SK-N-SH (cell line): ENCODE data around the gene ATXN7L3. TPM values are rescaled to one million over a fixed set of nuclear protein-coding genes. Genes with fewer than 3 reads are reported as not detected.
"Not testable (repeated sequence)": the region's sequence is repeated elsewhere in the genome, so short reads cannot be mapped to it uniquely, and the experiment has no call there.

Source experiments
- CTCF ChIA-PET: fragments of 300-600, 350-600 bp; formaldehyde crosslinking; extraction: SDS; loops from one replicate; lab custom pipeline; 2021; lab: Yijun Ruan, JAX
- POLR2A ChIA-PET: fragments of 350-600 bp; sonication (Branson Sonifier 250); formaldehyde crosslinking; extraction: SDS; loops from one replicate; lab custom pipeline; 2020; ENCODE audit warnings: antibody characterized with exemption, inconsistent platforms; lab: Yijun Ruan, JAX
- DNase-seq: peaks from one replicate; pipeline ENCODE4 v3.0.0; 2012
- H2AFZ ChIP-seq: fragments of 200-600 bp; sonication (generic); 2 replicates; pipeline ENCODE4 v1.8.1; 2016; ENCODE audit warnings: antibody characterized with exemption, mild to moderate bottlenecking, low read depth
- H3F3A ChIP-seq: fragments of 200-600 bp; sonication (generic); replicated peaks from 2 replicates; pipeline ENCODE3; 2016; ENCODE audit warnings: antibody characterized with exemption, mild to moderate bottlenecking; ENCODE audit not compliant: insufficient read depth
- H3K27ac ChIP-seq, 2 experiments: fragments of 200-500 bp in 1 of 2; fragments of 200-600 bp in 1 of 2; sonication (Bioruptor generic) in 1 of 2; sonication (generic), shearing (Covaris generic) in 1 of 2; 2 replicates each; pipeline versions ENCODE4 v1.5.1 to v1.6.1; 2014 to 2016; ENCODE audit warnings: low read depth in 2 of 2, inconsistent platforms in 1 of 2, low read length in 1 of 2, mild to moderate bottlenecking in 1 of 2, mixed read lengths in 1 of 2
- H3K27me3 ChIP-seq: fragments of 200-600 bp; sonication (generic), shearing (Covaris generic); 2 replicates; pipeline ENCODE4 v1.6.1; 2016; ENCODE audit warnings: mixed run types; ENCODE audit not compliant: insufficient read depth
- H3K36me3 ChIP-seq, 2 experiments: fragments of 200-500 bp in 1 of 2; fragments of 200-600 bp in 1 of 2; sonication (Bioruptor generic) in 1 of 2; sonication (generic) in 1 of 2; replicated peaks in 1 of 2; 2 replicates each; pipeline versions ENCODE3 to v1.5.1; 2014 to 2016; ENCODE audit warnings: low read length in 1 of 2, mild to moderate bottlenecking in 1 of 2; ENCODE audit not compliant: insufficient read depth in 2 of 2, control insufficient read depth in 1 of 2
- H3K4me1 ChIP-seq, 2 experiments: fragments of 200-500 bp in 1 of 2; fragments of 200-600 bp in 1 of 2; sonication (Bioruptor generic) in 1 of 2; sonication (generic), shearing (Covaris generic) in 1 of 2; 2 replicates each; pipeline versions ENCODE4 v1.5.1 to v1.6.1; 2014 to 2016; ENCODE audit warnings: low read depth in 1 of 2, low read length in 1 of 2, mixed run types in 1 of 2; ENCODE audit not compliant: insufficient read depth in 2 of 2, control insufficient read depth in 1 of 2
- H3K4me2 ChIP-seq: fragments of 200-600 bp; sonication (generic), shearing (Covaris generic); 2 replicates; pipeline ENCODE4 v1.6.1; 2017; ENCODE audit warnings: mixed run types
- H3K4me3 ChIP-seq, 2 experiments: fragments of 200-500 bp in 1 of 2; fragments of 200-600 bp in 1 of 2; sonication (Bioruptor generic) in 1 of 2; sonication (generic), shearing (Covaris generic) in 1 of 2; 2 replicates each; pipeline versions ENCODE4 v1.5.1 to v1.8.1; 2014 to 2016; ENCODE audit warnings: low read depth in 2 of 2, inconsistent platforms in 1 of 2, low read length in 1 of 2, mild to moderate bottlenecking in 1 of 2, mixed read lengths in 1 of 2, moderate library complexity in 1 of 2
- H3K79me2 ChIP-seq: fragments of 200-600 bp; sonication (generic); 2 replicates; pipeline ENCODE4 v1.8.1; 2017; ENCODE audit warnings: mild to moderate bottlenecking; ENCODE audit not compliant: insufficient read depth
- H3K9ac ChIP-seq: fragments of 200-600 bp; sonication (generic); 2 replicates; pipeline ENCODE4 v1.6.1; 2017; ENCODE audit warnings: mixed run types
- H3K9me2 ChIP-seq: fragments of 200-600 bp; sonication (generic); 2 replicates; pipeline ENCODE4 v1.6.1; 2017; ENCODE audit warnings: mixed run types
- H3K9me3 ChIP-seq: fragments of 200-600 bp; sonication (generic); 2 replicates; pipeline ENCODE4 v1.6.1; 2017; ENCODE audit warnings: mixed run types, mild to moderate bottlenecking, moderate library complexity
- H4K20me1 ChIP-seq: fragments of 200-600 bp; sonication (generic); 2 replicates; pipeline ENCODE4 v1.6.1; 2017; ENCODE audit warnings: mild to moderate bottlenecking, mixed run types; ENCODE audit not compliant: insufficient read depth
- CHD2 ChIP-seq: fragments of 150-350 bp; IDR thresholded peaks from 2 replicates; pipeline ENCODE4 v1.6.1; 2018; ENCODE audit warnings: low read length; ENCODE audit not compliant: partially characterized antibody
- FOXJ3 ChIP-seq: sonication (generic); formaldehyde crosslinking; IDR thresholded peaks from 2 replicates; pipeline ENCODE4 v1.5.1; 2020; ENCODE audit warnings: mild to moderate bottlenecking, missing genetic modification reagents
- FOXM1 ChIP-seq: IDR thresholded peaks from 2 replicates; pipeline ENCODE4 v1.4.0; 2012; ENCODE audit warnings: low read depth, mild to moderate bottlenecking
- GABPA ChIP-seq: IDR thresholded peaks from 2 replicates; pipeline ENCODE4 v1.4.0; 2012; ENCODE audit warnings: low read depth, mild to moderate bottlenecking
- MEF2A ChIP-seq: IDR thresholded peaks from 2 replicates; pipeline ENCODE4 v1.4.0; 2012; ENCODE audit warnings: low read depth, borderline replicate concordance
- PBX3 ChIP-seq: IDR thresholded peaks from 2 replicates; pipeline ENCODE4; 2012
- SMC3 ChIP-seq: IDR thresholded peaks from 2 replicates; pipeline ENCODE4 v1.6.1; 2012; ENCODE audit warnings: low read depth, low read length, improper control_type of control experiment
- TAF1 ChIP-seq: IDR thresholded peaks from 2 replicates; pipeline ENCODE4 v1.6.1; 2012; ENCODE audit warnings: low read depth, mild to moderate bottlenecking, low read length, moderate library complexity, borderline replicate concordance
- USF1 ChIP-seq: IDR thresholded peaks from 2 replicates; pipeline ENCODE4 v1.4.0; 2012; ENCODE audit warnings: low read depth, borderline replicate concordance
- WGBS: methylation state at CpG from one replicate; pipeline ENCODE4 v1.1.6; 2017; ENCODE audit warnings: low lambda C conversion rate; 5-methylcytosine and 5-hydroxymethylcytosine counted together
- polyA plus RNA-seq, 3 experiments: library from polyadenylated mRNA; depleted of rRNA; stranded (reverse); fragments of >200 nt; gene quantifications; 2 replicates each; pipeline ENCODE4 v1.2.3, GENCODE V29; 2012
- small RNA-seq, 7 experiments: library from RNA; depleted of rRNA; stranded (forward); fragments of <200 nt; gene quantifications; one replicate each; pipeline ENCODE3, GENCODE V24; 2012

ATXN7L3 gene
- polyA plus RNA-seq, 1 of the 3 experiments (the other 2 are of a cell fraction) = 47.7 TPM

GRCh38 chr17:44144966-44145739, 54.5 kb downstream of the ATXN7L3 start:
- CTCF ChIA-PET = interaction anchor here (0.6 to 1.3 kb wide), 2 partner anchors 186 to 1374 kb away, joined by 3 to 4 read pairs; no protein-coding TSS in a partner anchor
- POLR2A ChIA-PET = no interaction called here
- no peaks in the 10 kb centered on the region for H3F3A ChIP-seq
- no peaks in the 10 kb centered on the region for H3K9me2 ChIP-seq
- no peaks in the 10 kb centered on the region for H3K9me3 ChIP-seq
- no peaks in the 10 kb centered on the region for H4K20me1 ChIP-seq
- 92% methylated on average over 7 of the region's 7 CpGs for WGBS
- peaks cover 42% of the 10 kb centered on the region for H3K79me2 ChIP-seq
- H3K27me3 ChIP-seq = no peaks in the 10 kb centered on the region
- H3K4me1 ChIP-seq = peaks cover 0 to 4% of the 10 kb centered on the region in 2 experiments; a peak in 1 of 4 replicates
- peaks cover 0 to 4% of the 10 kb centered on the region in 2 experiments for H3K36me3 ChIP-seq
- no peak for TF ChIP-seq GABPA
- TF ChIP-seq SMC3 = no peak
- no peak for TF ChIP-seq PBX3
- no peak for TF ChIP-seq TAF1
- TF ChIP-seq CHD2 = no peak
- no peak for TF ChIP-seq MEF2A
- TF ChIP-seq USF1 = no peak
- TF ChIP-seq FOXM1 = no peak
- no peak for TF ChIP-seq FOXJ3
- no peak overlapping the region for H3K9ac ChIP-seq
- no peak for DNase-seq
- H3K4me3 ChIP-seq = no peak overlapping the region
- no peak overlapping the region for H3K4me2 ChIP-seq
- H3K27ac ChIP-seq = no peak overlapping the region
- no peak overlapping the region for H2AFZ ChIP-seq

GRCh38 chr17:44143921-44144320, 55.8 kb downstream of the ATXN7L3 start:
- 94% methylated on average over 8 of the region's 8 CpGs for WGBS
- not testable (repeated sequence) for H3K9me3 ChIP-seq, H3K27ac ChIP-seq, H3K9me2 ChIP-seq, H2AFZ ChIP-seq, H3K4me3 ChIP-seq, H4K20me1 ChIP-seq, H3K27me3 ChIP-seq, H3K36me3 ChIP-seq, H3K9ac ChIP-seq, H3K4me2 ChIP-seq, DNase-seq, H3K4me1 ChIP-seq, H3F3A ChIP-seq
- peaks cover 30% of the 10 kb centered on the region for H3K79me2 ChIP-seq
- POLR2A ChIA-PET = interaction anchor here (0.7 kb wide), 1 partner anchor 28 kb away, joined by 4 read pairs; no protein-coding TSS in a partner anchor
- CTCF ChIA-PET = interaction anchor here (0.9 kb wide), 1 partner anchor 24 kb away, joined by 3 read pairs; no protein-coding TSS in a partner anchor

Small RNA genes within 50 kb of the gene (small RNA-seq; reads per million reads assigned to genes)
- 0 to 0.43 (median 0) reads per million in 7 experiments for gene MIR6782

Other genes with a start within 250 kb of the ATXN7L3 start
- gene PYY, start 245.9 kb downstream of the ATXN7L3 start, polyA plus RNA-seq (2012; rRNA removed) = 0.10 and 0.21 TPM in 2 replicates
- 1.6 and 1.7 TPM in 2 replicates for gene NAGS, start 195.3 kb downstream of the ATXN7L3 start, polyA plus RNA-seq (2012; rRNA removed)
- gene TMEM101, start 184.9 kb downstream of the ATXN7L3 start, polyA plus RNA-seq (2012; rRNA removed) = 62.9 and 63.6 TPM in 2 replicates
- 26.6 and 31.3 TPM in 2 replicates for gene LSM12, start 133.2 kb downstream of the ATXN7L3 start, polyA plus RNA-seq (2012; rRNA removed)
- gene G6PC3, start 129.1 kb downstream of the ATXN7L3 start, polyA plus RNA-seq (2012; rRNA removed) = 158 and 166 TPM in 2 replicates
- gene HDAC5, start 76.2 kb downstream of the ATXN7L3 start, polyA plus RNA-seq (2012; rRNA removed) = 19.0 and 21.0 TPM in 2 replicates
- gene HROB, start 58.0 kb downstream of the ATXN7L3 start, polyA plus RNA-seq (2012; rRNA removed) = 3.2 and 4.0 TPM in 2 replicates
- not detected in 2 replicates for gene ASB16, start 29.2 kb downstream of the ATXN7L3 start, polyA plus RNA-seq (2012; rRNA removed)
- gene TMUB2, start 12.9 kb downstream of the ATXN7L3 start, polyA plus RNA-seq (2012; rRNA removed) = 49.5 and 62.2 TPM in 2 replicates
- gene UBTF, start 19.8 kb upstream of the ATXN7L3 start, polyA plus RNA-seq (2012; rRNA removed) = 33.4 and 37.2 TPM in 2 replicates
- not detected in 2 replicates for gene SLC4A1, start 68.3 kb upstream of the ATXN7L3 start, polyA plus RNA-seq (2012; rRNA removed)
- gene RUNDC3A, start 108.7 kb upstream of the ATXN7L3 start, polyA plus RNA-seq (2012; rRNA removed) = 8.9 and 11.0 TPM in 2 replicates
- gene SLC25A39, start 124.9 kb upstream of the ATXN7L3 start, polyA plus RNA-seq (2012; rRNA removed) = 106 and 131 TPM in 2 replicates
- gene GRN, start 145.4 kb upstream of the ATXN7L3 start, polyA plus RNA-seq (2012; rRNA removed) = 360 and 442 TPM in 2 replicates
- gene FAM171A2, start 164.0 kb upstream of the ATXN7L3 start, polyA plus RNA-seq (2012; rRNA removed) = 4.8 and 4.9 TPM in 2 replicates
- gene ITGA2B, start 189.8 kb upstream of the ATXN7L3 start, polyA plus RNA-seq (2012; rRNA removed) = 1.3 and 1.9 TPM in 2 replicates